Epidermal melanocyte (primary cell): ENCODE measurements around the gene IL17RE.

Experiments used
- DNase-seq: peaks from one replicate; pipeline ENCODE4 v3.0.0; 2011; ENCODE audit warnings: low spot score; ENCODE audit not compliant: insufficient read length

Gene IL17RE

DNA sequence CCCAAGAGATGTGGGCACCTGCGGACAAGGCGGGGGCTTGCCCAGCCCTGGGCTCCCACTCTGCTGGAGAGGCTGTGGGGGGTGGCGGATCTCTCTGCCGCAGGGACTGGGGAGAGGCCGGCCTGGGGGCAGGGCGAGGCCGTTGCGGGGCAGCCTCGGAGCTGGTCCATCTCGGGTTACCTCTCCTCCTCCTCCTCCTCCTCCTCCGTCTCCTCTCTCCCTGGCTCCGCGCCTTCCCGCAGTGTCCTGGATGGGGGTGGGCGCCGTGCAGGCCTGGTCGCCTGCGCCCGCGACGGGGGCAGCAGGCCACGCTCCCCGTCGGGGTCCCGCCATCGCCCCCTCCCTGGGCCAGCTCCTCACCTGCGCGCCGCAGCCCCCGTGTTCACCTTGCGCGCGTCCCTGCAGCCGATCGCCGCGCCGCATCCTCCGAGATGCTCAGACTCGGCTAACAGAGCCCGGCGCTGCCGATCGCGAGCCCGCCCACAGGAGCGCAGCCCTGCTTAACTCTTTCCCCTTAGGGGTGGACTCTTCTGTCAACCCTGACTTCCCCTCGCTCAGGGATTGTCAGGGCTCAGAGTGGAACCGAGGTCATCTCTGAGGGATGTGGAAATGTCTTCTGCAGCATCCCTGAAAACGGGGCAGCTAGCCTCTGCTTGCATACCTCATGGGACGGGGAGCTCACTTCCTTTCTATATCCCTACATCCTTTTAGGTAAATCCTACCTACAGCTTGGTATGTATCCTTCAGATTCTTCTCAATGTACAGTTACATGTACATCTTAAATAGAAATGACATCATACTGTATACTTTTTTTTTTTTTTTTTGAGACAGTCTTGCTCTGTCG lies 49.5 kb downstream of the IL17RE start, which contains the start of gene PRRT3:
PRRT3 (minus strand) TSS at position 447 of the 844 bp plus-strand sequence. CDS start 2,293 bp downstream, outside the sequence.
- peak; percentile 65 for DNase-seq

DNA sequence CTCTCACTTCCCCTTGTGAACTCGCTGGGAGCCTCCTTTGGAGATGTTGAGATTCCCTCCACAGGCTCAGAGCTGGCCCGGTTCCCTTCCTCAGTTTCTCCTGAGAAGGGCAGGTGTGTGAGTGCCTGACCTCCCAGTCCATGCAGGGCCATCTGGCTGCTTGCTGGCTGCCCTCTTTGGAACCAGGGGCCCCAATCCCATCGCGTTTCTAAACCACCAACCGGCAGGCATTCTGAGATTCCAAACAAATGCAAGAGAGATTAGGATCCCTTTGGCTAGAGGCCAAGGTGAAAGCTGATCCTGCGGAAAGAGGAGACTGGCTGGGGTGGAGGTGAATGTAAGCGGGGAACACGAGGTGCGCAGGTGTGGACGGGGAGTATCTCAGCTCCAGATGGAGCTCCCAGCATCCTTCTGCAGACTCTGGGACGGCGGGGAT lies 52.4 kb downstream of the IL17RE start:
- no peak for DNase-seq

DNA sequence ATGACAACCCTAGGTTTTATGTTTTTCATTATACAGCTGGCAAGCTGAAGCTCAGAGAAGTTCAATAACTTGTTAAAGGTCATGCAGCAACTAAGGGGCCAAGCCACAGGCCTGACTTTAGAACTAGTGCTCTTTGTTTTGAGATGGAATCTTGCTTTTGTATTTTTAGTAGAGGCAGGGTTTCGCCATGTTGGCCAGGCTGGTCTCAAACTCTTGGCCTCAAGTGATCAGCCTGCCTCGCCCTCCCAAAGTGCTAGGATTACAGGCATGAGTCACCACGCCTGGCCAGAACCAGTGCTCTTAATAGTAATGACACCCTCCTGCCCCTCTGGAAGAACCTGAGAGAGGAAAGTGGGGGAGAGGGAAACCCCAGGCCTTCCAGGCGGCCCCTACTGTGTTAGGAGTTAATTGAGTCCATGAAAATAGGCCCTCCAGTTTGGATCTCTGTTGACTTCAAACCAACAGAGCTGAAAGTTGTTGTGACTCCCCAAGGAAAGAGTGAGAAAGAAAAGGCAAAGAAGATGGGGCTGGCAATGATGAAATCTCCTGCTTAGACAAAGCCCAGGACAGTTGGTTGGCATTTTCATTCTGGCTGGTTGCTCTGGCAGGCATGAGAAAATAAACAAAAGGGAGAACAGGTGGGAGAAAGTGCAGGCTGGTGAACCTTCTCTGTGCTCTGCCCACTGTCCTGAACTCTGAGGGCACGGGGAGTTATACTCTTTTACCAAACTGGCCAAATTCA lies 53.1 kb downstream of the IL17RE start:
- no peak for DNase-seq

DNA sequence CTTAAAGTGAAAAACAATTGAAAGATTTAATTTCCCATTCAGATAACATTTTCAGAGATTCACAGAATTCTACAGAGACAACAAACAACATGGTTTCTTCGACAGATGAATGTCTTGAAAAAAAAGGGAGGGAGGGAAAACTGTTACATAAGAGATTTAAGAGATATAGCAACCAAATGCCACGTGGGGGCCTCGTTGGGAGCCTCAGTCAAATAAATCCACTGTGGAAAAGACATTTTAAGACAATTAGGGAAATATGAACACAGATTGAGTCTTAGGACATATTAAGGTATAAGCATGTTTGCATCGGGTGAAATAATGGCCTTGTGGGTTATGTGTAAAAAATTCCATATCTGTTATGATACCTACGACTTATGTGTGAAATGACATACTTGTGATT lies 54.6 kb downstream of the IL17RE start:
- no peak for DNase-seq

DNA sequence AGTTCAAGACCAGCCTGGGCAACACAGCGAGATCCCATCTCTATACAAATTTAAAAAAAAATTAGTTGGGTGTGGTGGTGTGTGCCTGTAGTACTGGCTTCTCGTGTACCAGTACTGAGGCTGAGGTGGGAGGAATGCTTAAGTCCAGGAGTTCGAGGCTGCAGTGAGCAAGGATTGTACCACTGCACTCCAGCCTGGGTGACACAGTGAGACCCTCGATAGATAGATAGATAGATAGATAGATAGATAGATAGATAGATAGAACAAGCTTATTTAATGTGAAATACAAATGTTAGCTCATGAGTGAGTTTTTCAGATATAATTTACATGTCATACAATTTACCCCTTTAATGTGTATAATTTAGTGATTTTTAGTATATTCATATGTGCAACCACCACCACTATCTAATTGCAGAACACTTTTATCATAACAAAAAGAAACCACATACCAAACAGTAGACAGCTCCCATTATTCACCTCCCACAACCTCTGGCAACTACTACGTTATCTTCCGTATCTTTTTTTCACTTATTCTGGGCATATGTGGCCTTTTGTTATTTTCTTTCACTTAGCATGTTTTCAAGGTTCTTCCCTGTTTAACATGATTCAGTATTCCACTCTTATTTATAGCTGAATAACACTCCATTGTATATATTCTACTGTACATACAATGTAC lies 62.7 kb downstream of the IL17RE start:
- DNase-seq: no peak
